ENCODE measurements around the gene C11orf71.

The C11orf71 gene

GRCh38 chr11:114399490-114400215 lies 658 bp downstream of the C11orf71 start:
- in situ Hi-C loops (cut with MboI; ENCODE audit: low sequenced_read_pairs): no loop called here

- in situ Hi-C loops (cut with MboI; ENCODE audit: low sequenced_read_pairs): no loop called here
These were observed 1.9 kb downstream of the C11orf71 start for GRCh38 chr11:114398303-114398920.

GRCh38 chr11:114397349-114397982 lies 2.8 kb downstream of the C11orf71 start:
- in situ Hi-C loops (cut with MboI; ENCODE audit: low sequenced_read_pairs): no loop called here

GRCh38 chr11:114396916-114397315 lies 3.4 kb downstream of the C11orf71 start:
- in situ Hi-C loops (cut with MboI; ENCODE audit: low sequenced_read_pairs): no loop called here

DNA sequence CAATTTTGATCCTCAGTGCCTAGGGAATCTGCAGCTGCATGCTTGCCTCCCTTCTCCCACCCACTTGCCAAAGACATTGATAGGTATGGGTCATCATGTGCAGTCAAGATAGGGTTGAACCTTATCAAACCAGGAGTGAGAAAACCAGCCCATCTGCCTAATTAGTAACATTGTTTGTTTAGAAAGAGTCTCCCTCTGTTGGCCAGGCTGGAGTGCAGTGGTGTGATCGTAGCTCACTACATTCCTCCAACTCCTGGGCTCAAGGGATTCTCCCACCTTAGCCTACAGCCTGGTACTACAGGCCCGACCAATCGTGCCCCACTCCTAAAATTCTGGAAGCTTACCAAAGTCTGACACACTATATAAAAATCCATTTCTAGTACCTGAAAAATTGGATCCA lies 4.6 kb downstream of the C11orf71 start:
- in situ Hi-C loops (cut with MboI; ENCODE audit: low sequenced_read_pairs): no loop called here

GRCh38 chr11:114392735-114393667 lies 7.3 kb downstream of the C11orf71 start:
- in situ Hi-C loops (cut with MboI; ENCODE audit: low sequenced_read_pairs): no loop called here

DNA sequence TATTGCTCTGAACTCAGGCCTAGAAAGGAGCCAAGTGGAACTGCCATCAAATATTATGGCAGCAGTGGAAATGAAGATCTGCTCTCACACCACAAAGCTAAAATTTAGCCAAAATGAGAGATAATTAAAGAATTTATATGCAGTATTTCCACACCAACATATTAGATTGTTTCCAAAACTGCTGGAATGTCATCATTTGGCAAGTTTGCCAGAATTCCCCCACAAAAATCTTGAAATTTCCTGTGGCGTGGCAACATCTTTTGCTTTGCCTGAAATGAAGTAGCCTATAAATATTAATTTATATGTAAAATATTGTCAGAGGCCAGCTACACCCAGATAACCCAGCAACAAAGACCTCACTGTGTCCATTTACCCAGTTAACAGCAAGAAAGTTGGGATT lies 13.8 kb downstream of the C11orf71 start:
- in situ Hi-C loops (cut with MboI; ENCODE audit: low sequenced_read_pairs): no loop called here

- in situ Hi-C loops (cut with MboI; ENCODE audit: low sequenced_read_pairs): no loop called here
These were observed 14.2 kb downstream of the C11orf71 start for GRCh38 chr11:114386131-114386530.

DNA sequence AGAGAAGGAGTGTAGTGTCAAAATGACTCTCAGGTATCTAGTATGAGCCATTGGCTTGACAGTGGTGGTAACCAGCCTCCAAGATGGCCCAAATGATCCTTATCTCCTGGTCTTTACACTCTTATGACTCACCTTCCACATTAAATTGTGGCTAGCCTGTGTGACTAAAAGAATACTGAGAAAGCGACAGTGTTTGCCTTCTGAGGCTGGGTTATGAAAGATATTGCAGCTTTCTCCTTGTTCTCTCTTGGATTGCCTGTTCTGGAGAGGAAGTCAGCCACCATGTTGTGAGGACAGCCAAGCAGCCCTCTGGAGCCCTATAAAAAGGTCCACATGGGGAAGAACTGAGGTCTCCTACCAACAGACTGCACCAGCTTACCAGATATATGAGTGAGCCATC lies 15.8 kb downstream of the C11orf71 start:
- in situ Hi-C loops (cut with MboI; ENCODE audit: low sequenced_read_pairs): no loop called here

DNA sequence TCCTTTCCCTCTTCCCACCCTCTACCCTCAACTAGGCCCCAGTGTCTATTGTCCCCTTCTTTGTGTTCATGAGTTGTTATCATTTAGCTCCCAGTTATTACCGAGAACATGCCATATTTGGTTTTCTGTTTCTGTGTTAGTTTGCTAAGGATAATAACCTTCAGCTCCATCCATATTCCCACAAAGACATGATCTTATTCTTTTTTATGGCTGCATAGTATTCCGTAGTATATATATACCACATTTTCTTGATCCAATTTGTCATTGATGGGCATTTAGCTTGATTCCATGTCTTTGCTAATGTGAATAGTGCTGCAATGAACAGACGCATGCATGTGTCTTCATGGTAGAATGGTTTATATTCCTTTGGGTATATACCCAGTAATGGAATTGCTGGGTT lies 17.8 kb downstream of the C11orf71 start:
- in situ Hi-C loops (cut with MboI; ENCODE audit: low sequenced_read_pairs): no loop called here

- in situ Hi-C loops (cut with MboI; ENCODE audit: low sequenced_read_pairs): no loop called here
These were observed 20.8 kb downstream of the C11orf71 start for GRCh38 chr11:114379394-114380069.

DNA sequence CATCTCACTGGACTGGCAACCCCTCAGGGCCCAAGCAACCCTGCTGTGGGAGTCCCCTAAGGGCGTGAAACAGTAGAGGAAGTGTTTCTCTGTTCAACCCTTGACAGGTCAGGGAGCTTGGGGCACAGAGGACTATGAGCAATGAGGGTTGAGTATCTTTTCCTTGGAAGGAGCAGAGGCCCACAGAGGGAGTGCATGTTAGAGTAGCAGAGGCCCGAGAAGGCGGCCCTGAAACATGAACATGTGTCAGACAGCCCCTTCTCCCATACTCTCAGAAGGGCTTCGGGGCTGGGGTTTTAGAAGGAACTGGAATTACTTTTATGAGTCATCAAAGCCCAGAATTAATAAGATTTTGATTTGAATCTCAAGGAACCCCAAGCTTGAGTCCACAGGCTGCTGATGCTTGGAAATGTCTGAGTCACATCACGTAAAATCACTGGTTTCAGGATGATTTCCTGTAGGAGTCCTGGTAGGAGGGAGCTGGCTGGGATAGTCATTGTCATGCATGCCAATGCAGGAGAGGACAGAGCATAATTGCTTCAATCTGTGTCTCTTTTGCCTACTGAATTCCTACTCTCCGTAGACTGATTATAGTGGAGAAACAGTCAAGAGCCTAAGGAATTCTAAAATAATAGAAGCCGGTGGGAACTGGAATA lies 22.6 kb downstream of the C11orf71 start:
- in situ Hi-C loops (cut with MboI; ENCODE audit: low sequenced_read_pairs): no loop called here

DNA sequence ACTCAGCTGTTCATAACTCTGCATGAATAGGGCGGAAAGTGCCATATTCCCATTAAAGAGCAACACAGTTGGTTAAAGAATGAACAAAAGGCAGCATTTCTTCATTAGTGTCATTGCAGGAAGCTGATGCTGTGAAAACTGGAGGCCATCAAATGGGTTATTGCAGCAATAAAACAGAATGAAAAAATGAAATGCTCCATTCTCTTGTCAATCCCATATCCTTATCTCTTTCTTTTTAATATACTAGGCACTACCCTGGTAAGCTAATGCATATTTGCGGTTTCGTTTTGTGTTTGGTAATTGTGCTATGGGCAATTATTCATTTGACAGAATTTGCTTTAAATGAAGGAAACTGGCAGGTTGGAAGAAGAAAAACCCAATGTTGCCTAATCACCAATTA lies 25.3 kb downstream of the C11orf71 start:
- in situ Hi-C loops (cut with MboI; ENCODE audit: low sequenced_read_pairs): no loop called here

DNA sequence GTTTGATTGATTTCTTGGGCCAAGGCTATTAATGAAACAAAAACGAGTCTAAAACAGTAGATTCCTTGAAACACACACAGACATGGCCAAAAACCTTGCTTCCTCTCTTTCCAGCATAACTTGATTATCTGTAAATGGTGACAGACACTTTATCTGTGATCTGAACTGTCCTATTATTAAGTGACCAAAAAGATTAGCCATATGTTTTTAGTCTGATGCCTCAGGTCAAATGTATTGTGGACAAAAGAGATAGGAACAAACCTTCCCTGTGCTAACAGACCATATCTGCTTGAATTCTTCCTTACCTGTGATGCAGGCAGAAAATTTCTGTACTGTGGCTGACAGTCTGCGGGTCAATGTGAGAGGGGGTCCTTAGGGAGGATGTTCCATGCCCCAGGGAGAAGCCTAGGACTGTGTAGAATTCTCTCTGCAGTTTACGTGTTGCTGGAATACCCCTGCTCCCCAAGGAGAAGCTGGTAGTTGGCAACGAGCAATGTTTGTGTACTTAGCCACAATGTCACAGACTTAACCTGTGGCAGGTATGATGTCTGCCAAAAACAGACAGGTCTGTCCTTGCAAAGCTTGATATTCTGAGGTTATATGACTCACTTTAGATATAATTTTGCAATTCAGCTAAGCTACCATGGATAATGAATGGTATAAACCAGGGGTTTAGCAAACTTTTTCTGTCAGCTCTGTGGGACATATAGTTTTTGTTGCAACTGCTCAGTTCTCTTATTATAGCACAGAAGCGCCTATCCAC lies 31.2 kb downstream of the C11orf71 start:
- in situ Hi-C loops (cut with MboI; ENCODE audit: low sequenced_read_pairs): no loop called here

DNA sequence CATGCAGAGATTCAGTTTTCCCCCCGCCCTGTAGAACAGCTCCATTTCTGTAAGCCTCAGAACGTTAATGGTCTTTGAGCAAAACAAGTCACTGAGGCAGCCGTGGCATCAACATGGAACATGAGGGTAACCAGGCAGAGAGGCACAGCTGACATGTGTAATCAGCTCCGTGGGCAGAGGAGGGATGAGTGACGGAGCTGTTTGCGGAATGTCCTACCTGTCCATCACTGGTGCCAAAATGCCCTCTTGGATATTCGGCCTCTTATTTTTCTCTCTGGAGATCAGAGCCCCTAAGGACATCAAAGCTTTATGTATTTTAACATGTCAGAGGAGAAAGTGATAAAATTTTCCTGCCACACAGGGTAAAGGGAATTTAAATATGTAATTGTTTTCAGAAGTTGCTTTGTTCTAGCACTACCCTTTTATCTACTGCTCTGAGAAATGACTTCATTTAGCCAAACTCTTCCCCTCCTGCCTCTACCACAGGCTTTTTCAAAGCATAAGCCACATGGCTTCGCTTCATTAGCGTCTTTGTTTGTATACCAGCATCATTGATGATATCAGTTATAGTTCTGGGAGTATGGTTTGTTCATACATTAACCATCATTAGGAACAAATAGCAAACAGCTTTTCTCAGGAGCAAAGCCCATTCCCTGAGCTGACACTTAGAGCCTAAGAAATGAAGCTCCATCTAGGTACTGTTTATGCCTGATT lies 32.9 kb downstream of the C11orf71 start:
- in situ Hi-C loops (cut with MboI; ENCODE audit: low sequenced_read_pairs): no loop called here

DNA sequence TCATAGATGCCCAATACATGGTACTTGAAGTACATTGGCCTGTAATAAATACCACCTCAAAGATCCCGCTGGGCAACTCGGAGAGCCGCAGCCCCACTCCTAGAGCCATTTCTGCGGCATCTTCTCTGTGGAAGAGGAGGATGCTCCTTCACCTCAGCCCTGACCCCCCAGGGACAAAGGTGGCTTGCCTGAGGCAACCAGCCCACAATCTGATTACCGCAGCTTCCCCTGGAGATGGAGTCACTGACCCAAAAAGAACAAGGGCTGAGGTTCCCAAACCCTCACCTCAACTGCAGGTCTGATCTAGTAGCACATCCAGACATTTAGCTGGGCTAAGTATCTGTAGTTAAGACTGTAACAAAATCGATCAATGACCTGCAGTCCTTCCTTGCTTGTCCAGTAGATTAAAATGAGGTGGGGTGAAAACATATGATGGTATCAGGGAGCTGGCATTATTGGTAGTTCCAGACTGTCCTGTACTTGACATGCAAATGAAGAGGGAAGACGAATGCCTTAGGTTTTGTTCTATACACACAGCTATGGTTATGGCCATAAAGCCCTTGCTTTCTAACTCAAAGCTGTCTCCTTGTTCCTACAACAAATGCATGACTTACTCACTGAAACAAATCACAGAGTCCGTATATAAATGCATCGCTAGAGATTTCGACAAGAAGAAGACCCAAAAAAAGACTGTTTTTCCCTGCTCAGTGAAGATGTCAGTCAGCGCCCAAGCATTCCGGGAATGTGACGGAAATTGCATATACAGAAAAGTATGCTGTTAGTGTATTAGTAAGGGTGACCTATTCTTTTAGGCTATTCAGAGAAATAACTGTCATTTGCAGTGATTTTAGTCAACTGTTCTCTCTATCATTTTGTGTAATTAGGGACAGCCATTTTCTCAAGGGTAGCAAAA lies 33.7 kb downstream of the C11orf71 start:
- in situ Hi-C loops (cut with MboI; ENCODE audit: low sequenced_read_pairs): no loop called here

GRCh38 chr11:114362958-114363357 lies 37.4 kb downstream of the C11orf71 start:
- in situ Hi-C loops (cut with MboI; ENCODE audit: low sequenced_read_pairs): no loop called here

- in situ Hi-C loops (cut with MboI; ENCODE audit: low sequenced_read_pairs): no loop called here
These were observed 38.0 kb downstream of the C11orf71 start for GRCh38 chr11:114362326-114362725.
